ENCODE results near the gene CEBPB.
"Not testable (repeated sequence)": the region's sequence is repeated elsewhere in the genome, so short reads cannot be mapped to it uniquely, and the experiment has no call there.

The CEBPB gene

GRCh38 chr20:50193199-50193835 is 2.7 kb downstream of the CEBPB start:
- peak; percentile 62 for DNase-seq (ENCODE audit: low read depth)

DNA sequence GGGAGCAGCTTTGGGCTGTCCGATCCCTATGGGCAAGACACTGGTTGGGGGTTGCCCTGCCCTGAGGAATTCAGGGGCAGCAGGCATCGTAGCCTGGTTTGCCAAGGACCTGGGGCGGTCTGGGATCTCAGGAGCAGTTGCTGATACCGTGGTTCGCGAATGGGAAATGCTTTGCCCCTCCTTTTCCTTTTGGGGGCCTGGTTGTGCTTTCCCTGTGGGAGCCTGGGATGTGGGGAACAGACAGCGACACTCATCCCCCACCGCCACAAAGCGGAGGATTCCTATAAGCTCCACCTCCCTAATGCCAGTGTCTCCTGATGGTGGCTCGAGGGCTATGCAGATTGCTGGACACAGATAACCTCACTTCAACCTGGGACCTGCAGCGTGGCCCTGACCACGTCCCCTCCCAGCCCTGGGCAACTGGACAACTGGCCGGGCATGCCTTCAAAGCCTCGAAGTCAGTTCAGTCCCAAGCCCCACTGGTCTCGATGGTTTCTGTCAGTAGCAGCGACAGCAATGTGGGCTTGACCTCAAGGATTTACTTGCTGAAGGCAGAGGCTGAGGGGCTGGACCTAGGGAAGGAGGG is 3.3 kb downstream of the CEBPB start:
- no peak for DNase-seq (ENCODE audit: low read depth)

GRCh38 chr20:50194422-50194830 is 3.8 kb downstream of the CEBPB start:
- no peak for DNase-seq (ENCODE audit: low read depth)

DNA sequence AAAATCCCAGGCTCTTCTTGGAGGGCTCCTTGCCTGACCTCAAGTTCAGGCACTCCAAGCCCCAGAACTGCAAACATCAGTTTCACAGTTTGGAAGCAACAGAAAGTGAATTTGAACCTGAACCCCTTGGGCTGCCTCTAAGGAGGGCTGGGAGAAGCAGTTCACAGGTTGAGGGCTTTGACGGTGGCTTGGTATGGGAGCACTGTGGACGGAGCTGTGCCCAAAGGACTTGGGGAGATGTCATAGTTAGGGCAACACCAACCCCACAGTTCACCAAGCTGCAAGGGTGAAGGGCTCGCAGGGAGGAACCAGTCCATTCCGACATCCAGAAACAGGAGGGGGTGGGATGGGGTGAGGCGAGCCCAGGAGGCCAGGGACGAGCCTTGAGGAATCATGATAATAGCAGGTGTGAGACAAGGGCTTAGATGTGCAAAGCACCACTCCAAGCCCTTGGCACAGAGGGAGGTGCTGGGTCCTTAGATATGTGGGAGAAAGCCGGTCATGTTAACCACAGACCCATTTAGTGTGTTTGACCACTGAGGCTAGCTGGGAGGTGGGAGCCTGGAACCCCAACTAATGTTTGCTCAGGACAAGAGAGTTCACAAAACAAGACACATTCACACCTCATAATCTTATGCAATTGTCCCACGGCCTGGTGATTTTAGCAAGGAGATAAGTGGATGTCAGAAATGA is 4.3 kb downstream of the CEBPB start:
- DNase-seq (ENCODE audit: low read depth), result no peak

- no peak for DNase-seq (ENCODE audit: low read depth)
These were observed 5.0 kb downstream of the CEBPB start for GRCh38 chr20:50195524-50196120.

- no peak for DNase-seq (ENCODE audit: low read depth)
These were observed 5.6 kb downstream of the CEBPB start for GRCh38 chr20:50196248-50196647.

GRCh38 chr20:50196896-50197295 is 6.3 kb downstream of the CEBPB start:
- DNase-seq (ENCODE audit: low read depth), result no peak

DNA sequence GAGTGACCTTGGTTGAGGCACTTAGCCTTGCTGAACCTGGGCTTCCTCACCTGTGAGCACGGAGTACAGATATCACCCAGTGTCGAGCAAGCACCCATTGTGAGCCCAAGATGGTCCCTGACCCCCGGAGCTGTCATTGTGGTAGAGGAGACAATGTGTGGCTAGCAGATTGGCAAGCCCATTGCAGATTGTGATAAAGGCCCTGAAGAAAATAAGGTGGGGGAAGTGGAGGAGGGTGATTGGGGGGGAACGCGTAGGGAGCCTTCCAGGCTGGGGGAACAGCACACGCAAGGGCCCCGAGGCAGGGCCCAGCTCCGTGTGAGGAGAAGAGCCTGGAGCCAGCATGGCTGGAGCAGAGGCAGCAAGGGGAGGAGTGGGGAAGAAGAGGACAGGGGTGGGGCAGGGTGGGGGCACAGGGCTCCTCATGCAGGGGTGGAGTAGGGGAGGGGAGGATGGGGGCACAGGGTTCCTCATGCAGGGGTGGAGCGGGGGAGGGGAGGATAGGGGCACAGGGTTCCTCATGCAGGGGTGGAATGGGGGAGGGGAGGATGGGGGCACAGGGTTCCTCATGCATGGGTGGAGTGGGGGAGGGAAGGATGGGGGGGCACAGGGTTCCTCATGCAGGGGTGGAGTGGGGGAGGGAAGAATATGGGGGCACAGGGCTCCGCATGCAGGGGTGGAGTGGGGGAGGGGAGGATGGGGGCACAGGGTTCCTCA is 7.0 kb downstream of the CEBPB start:
- DNase-seq (ENCODE audit: low read depth), result no peak

- DNase-seq (ENCODE audit: low read depth), result no peak
These were observed 7.6 kb downstream of the CEBPB start for GRCh38 chr20:50198180-50198666.

DNA sequence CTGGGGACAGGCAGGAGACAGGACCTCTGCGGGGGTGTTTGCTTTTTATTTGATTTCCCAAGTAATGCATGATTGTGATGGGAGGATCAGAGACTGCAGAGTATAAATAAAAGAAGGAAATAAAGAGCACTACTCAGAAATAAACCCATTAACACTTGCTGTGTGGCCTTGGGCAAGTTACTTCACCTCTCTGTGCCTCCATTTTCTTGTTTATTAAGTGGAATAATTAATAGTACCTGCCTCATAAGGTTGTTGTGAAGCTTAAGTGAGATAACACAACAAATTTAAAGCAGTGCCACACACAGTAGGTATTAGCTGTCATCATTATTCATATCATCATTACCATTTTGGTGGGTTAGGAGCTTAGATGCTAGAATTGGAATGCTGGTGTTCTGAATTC is 8.1 kb downstream of the CEBPB start:
- DNase-seq (ENCODE audit: low read depth), result no peak

- DNase-seq (ENCODE audit: low read depth), result no peak
These were observed 9.1 kb downstream of the CEBPB start for GRCh38 chr20:50199703-50200102.

GRCh38 chr20:50200482-50201104 is 10.0 kb downstream of the CEBPB start:
- no peak for DNase-seq (ENCODE audit: low read depth)

- not testable (repeated sequence) for DNase-seq (ENCODE audit: low read depth)
These were observed 11.1 kb downstream of the CEBPB start for GRCh38 chr20:50201710-50202109.

DNA sequence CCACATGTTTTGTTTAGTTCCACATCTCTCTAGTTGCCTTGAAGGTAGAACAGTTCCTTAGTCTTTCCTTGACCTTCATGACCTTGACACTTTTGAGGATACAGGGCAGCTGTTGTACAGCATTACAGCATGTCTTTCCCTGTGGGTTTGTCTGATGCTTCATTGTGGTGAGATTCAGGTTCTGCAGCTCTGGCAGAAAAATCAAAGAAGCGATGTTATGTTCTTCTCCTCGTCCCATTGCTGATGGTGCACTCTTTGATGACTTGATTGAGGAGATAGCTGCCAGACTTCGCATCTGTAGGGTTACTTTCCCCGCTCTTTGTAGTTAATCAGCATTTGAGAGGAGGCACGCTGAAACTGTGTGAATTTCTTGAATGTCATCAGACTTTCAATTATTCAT is 12.0 kb downstream of the CEBPB start:
- no peak for DNase-seq (ENCODE audit: low read depth)

DNA sequence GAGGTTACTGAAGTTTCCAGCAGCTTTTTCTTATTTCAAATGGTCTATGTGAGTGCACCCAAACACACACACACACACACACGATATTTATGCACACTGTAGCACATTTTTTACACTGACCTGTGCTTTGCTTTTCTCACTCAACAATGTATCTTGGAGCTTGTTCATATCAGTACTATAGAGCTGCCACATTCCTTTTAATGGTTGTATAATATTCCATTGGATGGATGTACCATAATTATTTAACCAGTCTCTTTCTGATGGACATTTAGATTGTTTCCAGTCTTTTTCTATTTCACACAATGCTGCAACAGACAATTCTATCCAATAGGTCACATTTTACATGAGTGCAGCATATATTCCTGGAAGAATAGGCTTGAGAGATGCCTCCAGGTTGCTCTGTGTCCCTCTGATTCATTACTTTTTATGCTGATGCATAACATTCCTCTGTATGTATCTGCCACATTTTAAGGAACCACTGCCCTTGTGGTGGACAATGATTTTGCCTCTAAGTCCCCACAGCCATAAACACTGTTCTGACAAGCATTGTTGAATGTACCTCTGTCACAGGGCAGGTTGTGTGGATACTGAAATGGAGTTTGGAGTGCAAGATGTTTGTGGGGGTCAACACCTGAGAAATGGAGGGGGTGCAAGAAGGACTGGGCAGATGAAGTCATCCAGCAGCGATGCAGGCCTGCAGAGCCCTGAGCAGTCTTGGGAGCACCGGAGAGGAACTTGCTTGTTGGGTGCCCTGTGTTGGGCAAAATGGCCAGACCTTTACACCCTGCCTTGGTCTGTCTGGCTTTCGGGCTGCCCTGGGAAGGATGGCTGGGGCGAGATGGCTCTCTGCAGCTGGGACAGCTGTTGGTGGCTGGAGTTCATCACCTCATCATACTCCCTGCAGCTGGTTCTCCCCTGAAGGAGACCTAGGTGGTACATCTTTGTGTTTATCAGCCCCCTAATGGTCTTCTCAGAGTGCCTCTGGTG is 13.6 kb downstream of the CEBPB start:
- DNase-seq (ENCODE audit: low read depth), result no peak

DNA sequence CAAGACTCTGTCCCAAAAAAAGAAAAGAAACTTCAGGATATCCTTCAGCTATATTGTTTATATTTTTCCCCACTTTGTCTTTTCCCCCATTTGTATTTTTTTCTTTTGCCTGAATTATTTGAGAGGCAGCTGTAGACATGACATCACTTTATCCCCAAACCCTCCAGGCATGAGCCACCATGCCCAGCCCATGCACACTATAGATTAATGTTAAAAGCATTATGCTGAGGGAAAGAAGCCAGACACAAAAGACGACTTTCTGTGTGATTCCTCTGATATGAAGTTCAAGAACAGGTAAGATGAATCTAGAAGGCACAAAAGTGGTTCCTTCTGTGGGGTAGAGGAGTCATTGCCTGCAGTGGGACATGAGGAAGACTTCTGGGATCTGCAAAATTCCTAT is 16.4 kb downstream of the CEBPB start:
- no peak for DNase-seq (ENCODE audit: low read depth)

GRCh38 chr20:50208085-50208491 is 17.5 kb downstream of the CEBPB start:
- DNase-seq (ENCODE audit: low read depth), result no peak

DNA sequence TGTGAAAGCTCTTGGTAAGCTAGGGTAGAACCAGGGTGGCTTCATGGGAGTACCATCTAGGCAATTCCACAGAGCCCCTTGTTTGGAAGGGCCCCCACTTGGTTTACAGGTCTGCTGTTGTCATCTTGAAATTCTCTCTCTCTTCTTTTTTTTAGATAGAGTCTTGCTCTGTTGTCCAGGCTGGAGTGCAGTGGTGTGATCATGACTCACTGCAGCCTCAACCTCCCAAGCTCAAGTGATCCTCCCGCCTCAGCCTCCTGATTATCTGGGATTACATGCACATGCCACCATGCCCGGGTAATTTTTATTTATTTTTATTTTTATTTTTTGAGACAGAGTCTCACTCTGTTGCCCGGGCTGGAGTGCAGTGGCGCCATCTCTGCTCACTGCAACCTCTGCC is 18.2 kb downstream of the CEBPB start:
- not testable (repeated sequence) for DNase-seq (ENCODE audit: low read depth)

GRCh38 chr20:50210066-50210619 is 19.5 kb downstream of the CEBPB start:
- DNase-seq (ENCODE audit: low read depth), result no peak

DNA sequence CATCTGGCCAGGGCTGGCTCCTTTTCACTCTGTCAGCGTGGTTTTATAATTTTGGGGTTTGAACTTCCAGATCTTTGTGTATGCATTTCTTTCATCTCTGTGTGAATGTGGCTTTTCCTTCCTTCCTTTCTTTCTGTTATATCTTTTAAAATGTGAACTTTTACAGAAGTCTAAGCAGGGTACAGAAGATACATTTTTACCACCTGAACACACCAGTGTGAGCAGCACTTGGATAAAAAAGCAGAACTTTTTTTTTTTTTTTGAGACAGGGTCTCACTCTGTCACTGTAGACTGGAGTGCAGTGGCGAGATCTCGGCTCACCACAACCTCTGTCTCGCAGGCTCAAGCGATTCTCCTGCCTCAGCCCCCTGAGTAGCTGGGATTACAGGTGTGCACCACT is 20.5 kb downstream of the CEBPB start:
- no peak for DNase-seq (ENCODE audit: low read depth)

Measured in amniotic epithelial cell (primary cell).